Measurements from ENCODE around the gene METTL24.

METTL24 gene

GRCh38 chr6:110296241-110297025 lies 61.7 kb downstream of the METTL24 start:
- no peak overlapping the region for H2BK12ac ChIP-seq (ENCODE audit: low read length)
- no peak overlapping the region for H3K18ac ChIP-seq (ENCODE audit: low read length)
- no peak overlapping the region for H3K9ac ChIP-seq (ENCODE audit: low read length)
- H3K23ac ChIP-seq (ENCODE audit: low read length) = no peak overlapping the region
- no peak overlapping the region for H2BK5ac ChIP-seq (ENCODE audit: low read depth, low read length, poor library complexity)
- H3K36me3 ChIP-seq (ENCODE audit: control insufficient read depth in 1 of 2, insufficient read depth in 2 of 2, low read length in 2 of 2) = peaks cover 0 to 4% of the 10 kb centered on the region in 2 experiments
- H3K4me1 ChIP-seq (ENCODE audit: control insufficient read depth in 1 of 2, insufficient read depth in 2 of 2, low read length in 2 of 2) = no peaks in the 10 kb centered on the region
- no peak overlapping the region for H3K14ac ChIP-seq (ENCODE audit: low read length)
- no peaks in the 10 kb centered on the region for H3K79me1 ChIP-seq (ENCODE audit: low read length)
- no peak overlapping the region for H3K27ac ChIP-seq (ENCODE audit: low read depth, low read length)
- H2AK5ac ChIP-seq (ENCODE audit: low read length) = no peak overlapping the region
- no CpG with 5 or more reads among the region's 11 CpGs for WGBS (ENCODE audit: extremely low coverage, insufficient coverage, insufficient read length)
- H2BK120ac ChIP-seq (ENCODE audit: insufficient read depth, low read length, poor library complexity) = no peak overlapping the region
- no peak overlapping the region for H2AFZ ChIP-seq (ENCODE audit: insufficient read depth, low read length, poor library complexity)
- DNase-seq = no peak
- no peaks in the 10 kb centered on the region for H3K9me3 ChIP-seq (ENCODE audit: insufficient read depth, low read depth, low read length)
- H3K79me2 ChIP-seq (ENCODE audit: control insufficient read depth, insufficient read depth, low read length, poor library complexity) = no peaks in the 10 kb centered on the region
- no peak overlapping the region for H4K12ac ChIP-seq (ENCODE audit: low read depth, low read length)
- H3K27me3 ChIP-seq (ENCODE audit: insufficient read depth, low read length) = no peaks in the 10 kb centered on the region
- H4K91ac ChIP-seq (ENCODE audit: low read depth, low read length) = no peak overlapping the region
- H4K8ac ChIP-seq (ENCODE audit: low read depth, low read length) = no peak overlapping the region
- no peak overlapping the region for H3K4ac ChIP-seq (ENCODE audit: low read depth, low read length)
- H3K4me3 ChIP-seq (ENCODE audit: low read depth, low read length) = no peak overlapping the region
- no peak overlapping the region for H3K4me2 ChIP-seq (ENCODE audit: low read length)

- Histone ChIP-seq H3K79me1 (ENCODE audit: low read length) (no peaks in the 10 kb centered on the region), H2AFZ (ENCODE audit: insufficient read depth, low read length, poor library complexity) (no peak overlapping the region), H3K27me3 (ENCODE audit: insufficient read depth, low read length) (no peaks in the 10 kb centered on the region), H3K4me1 (ENCODE audit: control insufficient read depth in 1 of 2, insufficient read depth in 2 of 2, low read length in 2 of 2) (no peaks in the 10 kb centered on the region), H3K23ac (ENCODE audit: low read length) (no peak overlapping the region), H3K4ac (ENCODE audit: low read depth, low read length) (no peak overlapping the region), H3K9me3 (ENCODE audit: insufficient read depth, low read depth, low read length) (no peaks in the 10 kb centered on the region), H3K14ac (ENCODE audit: low read length) (no peak overlapping the region), H2AK5ac (ENCODE audit: low read length) (no peak overlapping the region), H4K12ac (ENCODE audit: low read depth, low read length) (no peak overlapping the region), H3K18ac (ENCODE audit: low read length) (no peak overlapping the region), H3K36me3 (ENCODE audit: control insufficient read depth in 1 of 2, insufficient read depth in 2 of 2, low read length in 2 of 2) (no peaks in the 10 kb centered on the region), H3K4me2 (ENCODE audit: low read length) (no peak overlapping the region), H4K8ac (ENCODE audit: low read depth, low read length) (no peak overlapping the region), H2BK12ac (ENCODE audit: low read length) (no peak overlapping the region), H3K79me2 (ENCODE audit: control insufficient read depth, insufficient read depth, low read length, poor library complexity) (no peaks in the 10 kb centered on the region), H3K4me3 (ENCODE audit: low read depth, low read length) (no peak overlapping the region), H3K27ac (ENCODE audit: low read depth, low read length) (no peak overlapping the region), H2BK120ac (ENCODE audit: insufficient read depth, low read length, poor library complexity) (no peak overlapping the region), H2BK5ac (ENCODE audit: low read depth, low read length, poor library complexity) (no peak overlapping the region), H4K91ac (ENCODE audit: low read depth, low read length) (no peak overlapping the region), H3K9ac (ENCODE audit: low read length) (no peak overlapping the region)
- no CpG with 5 or more reads among the region's 5 CpGs for WGBS (ENCODE audit: extremely low coverage, insufficient coverage, insufficient read length)
- DNase-seq = no peak
These were observed 62.5 kb downstream of the METTL24 start for GRCh38 chr6:110295451-110296165.

GRCh38 chr6:110287462-110288341 lies 70.4 kb downstream of the METTL24 start:
- Histone ChIP-seq H3K9ac (ENCODE audit: low read length) (no peak overlapping the region), H3K14ac (ENCODE audit: low read length) (no peak overlapping the region), H3K4me1 (ENCODE audit: control insufficient read depth in 1 of 2, insufficient read depth in 2 of 2, low read length in 2 of 2) (peaks cover 0 to 5% of the 10 kb centered on the region in 2 experiments), H3K27me3 (ENCODE audit: insufficient read depth, low read length) (no peaks in the 10 kb centered on the region), H2AK5ac (ENCODE audit: low read length) (peak overlapping the region; percentile 15), H3K79me1 (ENCODE audit: low read length) (no peaks in the 10 kb centered on the region), H2BK5ac (ENCODE audit: low read depth, low read length, poor library complexity) (no peak overlapping the region), H3K36me3 (ENCODE audit: control insufficient read depth in 1 of 2, insufficient read depth in 2 of 2, low read length in 2 of 2) (no peaks in the 10 kb centered on the region), H2AFZ (ENCODE audit: insufficient read depth, low read length, poor library complexity) (no peak overlapping the region), H3K9me3 (ENCODE audit: insufficient read depth, low read depth, low read length) (no peaks in the 10 kb centered on the region), H3K4me2 (ENCODE audit: low read length) (no peak overlapping the region), H3K79me2 (ENCODE audit: control insufficient read depth, insufficient read depth, low read length, poor library complexity) (no peaks in the 10 kb centered on the region), H2BK120ac (ENCODE audit: insufficient read depth, low read length, poor library complexity) (no peak overlapping the region), H3K18ac (ENCODE audit: low read length) (no peak overlapping the region), H4K91ac (ENCODE audit: low read depth, low read length) (peak overlapping the region; percentile 8), H3K27ac (ENCODE audit: low read depth, low read length) (no peak overlapping the region), H3K4ac (ENCODE audit: low read depth, low read length) (no peak overlapping the region), H4K8ac (ENCODE audit: low read depth, low read length) (no peak overlapping the region), H2BK12ac (ENCODE audit: low read length) (no peak overlapping the region), H4K12ac (ENCODE audit: low read depth, low read length) (no peak overlapping the region), H3K4me3 (ENCODE audit: low read depth, low read length) (no peak overlapping the region), H3K23ac (ENCODE audit: low read length) (no peak overlapping the region)
- no CpG with 5 or more reads among the region's 8 CpGs for WGBS (ENCODE audit: extremely low coverage, insufficient coverage, insufficient read length)
- no peak for DNase-seq

GRCh38 chr6:110285306-110286060 lies 72.7 kb downstream of the METTL24 start:
- H3K18ac ChIP-seq (ENCODE audit: low read length) = no peak overlapping the region
- no peaks in the 10 kb centered on the region for H3K27me3 ChIP-seq (ENCODE audit: insufficient read depth, low read length)
- no peak overlapping the region for H4K8ac ChIP-seq (ENCODE audit: low read depth, low read length)
- H3K14ac ChIP-seq (ENCODE audit: low read length) = no peak overlapping the region
- H3K36me3 ChIP-seq (ENCODE audit: control insufficient read depth in 1 of 2, insufficient read depth in 2 of 2, low read length in 2 of 2) = peaks cover 0 to 1% of the 10 kb centered on the region in 2 experiments
- H3K4me1 ChIP-seq (ENCODE audit: control insufficient read depth in 1 of 2, insufficient read depth in 2 of 2, low read length in 2 of 2) = peaks cover 0 to 5% of the 10 kb centered on the region in 2 experiments
- H3K4me3 ChIP-seq (ENCODE audit: low read depth, low read length) = no peak overlapping the region
- no peak overlapping the region for H3K23ac ChIP-seq (ENCODE audit: low read length)
- no peaks in the 10 kb centered on the region for H3K79me1 ChIP-seq (ENCODE audit: low read length)
- H2BK12ac ChIP-seq (ENCODE audit: low read length) = no peak overlapping the region
- no peak overlapping the region for H2BK120ac ChIP-seq (ENCODE audit: insufficient read depth, low read length, poor library complexity)
- no peaks in the 10 kb centered on the region for H3K79me2 ChIP-seq (ENCODE audit: control insufficient read depth, insufficient read depth, low read length, poor library complexity)
- no peak overlapping the region for H3K4ac ChIP-seq (ENCODE audit: low read depth, low read length)
- no peak overlapping the region for H2AK5ac ChIP-seq (ENCODE audit: low read length)
- no peak overlapping the region for H3K27ac ChIP-seq (ENCODE audit: low read depth, low read length)
- no peak overlapping the region for H4K12ac ChIP-seq (ENCODE audit: low read depth, low read length)
- WGBS (ENCODE audit: extremely low coverage, insufficient coverage, insufficient read length) = no CpG with 5 or more reads among the region's 7 CpGs
- no peak overlapping the region for H2AFZ ChIP-seq (ENCODE audit: insufficient read depth, low read length, poor library complexity)
- peak in 1 of 2 donors; percentile 36 for DNase-seq
- H4K91ac ChIP-seq (ENCODE audit: low read depth, low read length) = no peak overlapping the region
- no peaks in the 10 kb centered on the region for H3K9me3 ChIP-seq (ENCODE audit: insufficient read depth, low read depth, low read length)
- H3K4me2 ChIP-seq (ENCODE audit: low read length) = no peak overlapping the region
- H3K9ac ChIP-seq (ENCODE audit: low read length) = no peak overlapping the region
- no peak overlapping the region for H2BK5ac ChIP-seq (ENCODE audit: low read depth, low read length, poor library complexity)
